ENCODE data around the gene FLNB. TPM values are rescaled to one million over a fixed set of nuclear protein-coding genes. Genes with fewer than 3 reads are reported as not detected.

Gene FLNB
- total RNA-seq, 2 experiments from 2014 or later = 14.6 TPM

GRCh38 chr3:58021962-58022361 is 13.7 kb downstream of the FLNB start:
- no peak for ATAC-seq (ENCODE audit: low read depth)
- no peak for DNase-seq
- Mint-ChIP-seq H3K27ac (no peak overlapping the region), H3K36me3 (no peaks in the 10 kb centered on the region), H3K9me3 (no peaks in the 10 kb centered on the region), H3K27me3 (no peaks in the 10 kb centered on the region), H3K4me1 (peaks cover 12% of the 10 kb centered on the region), H3K4me3 (no peak overlapping the region)
- POLR2A ChIA-PET = no interaction called here

GRCh38 chr3:58022490-58022889 is 14.3 kb downstream of the FLNB start:
- no peaks in the 10 kb centered on the region for H3K36me3 Mint-ChIP-seq
- H3K9me3 Mint-ChIP-seq = no peaks in the 10 kb centered on the region
- no peaks in the 10 kb centered on the region for H3K27me3 Mint-ChIP-seq
- H3K4me1 Mint-ChIP-seq = peaks cover 12% of the 10 kb centered on the region
- ATAC-seq (ENCODE audit: low read depth) = no peak
- POLR2A ChIA-PET = no interaction called here
- DNase-seq = no peak
- H3K27ac Mint-ChIP-seq = no peak overlapping the region
- H3K4me3 Mint-ChIP-seq = no peak overlapping the region

- POLR2A ChIA-PET = interaction anchor here (0.9 kb wide), 1 partner anchor 1027 kb away, joined by 3 read pairs; the partner anchor contains the start of gene CFAP20DC
- H3K27ac Mint-ChIP-seq = no peak overlapping the region
- H3K4me1 Mint-ChIP-seq = peaks cover 9% of the 10 kb centered on the region
These were observed 15.3 kb downstream of the FLNB start for GRCh38 chr3:58023531-58023930.

GRCh38 chr3:58025406-58025805 is 17.2 kb downstream of the FLNB start:
- ATAC-seq (ENCODE audit: low read depth) (no peak), DNase-seq (no peak)
- Mint-ChIP-seq H3K4me1 (peaks cover 7% of the 10 kb centered on the region), H3K36me3 (no peaks in the 10 kb centered on the region), H3K27ac (no peak overlapping the region), H3K9me3 (no peaks in the 10 kb centered on the region), H3K4me3 (no peak overlapping the region), H3K27me3 (no peaks in the 10 kb centered on the region)
- POLR2A ChIA-PET = interaction anchor here (0.6 kb wide), 1 partner anchor 13 kb away, joined by 4 read pairs; no protein-coding TSS in a partner anchor

More at GRCh38 chr3:58023531-58023930, 15.3 kb downstream of the FLNB start:
- Mint-ChIP-seq H3K4me3 (no peak overlapping the region), H3K27me3 (no peaks in the 10 kb centered on the region), H3K36me3 (no peaks in the 10 kb centered on the region), H3K9me3 (no peaks in the 10 kb centered on the region)
- DNase-seq = no peak
- ATAC-seq (ENCODE audit: low read depth) = no peak

GRCh38 chr3:58025837-58026569 is 17.8 kb downstream of the FLNB start:
- Mint-ChIP-seq H3K27ac (no peak overlapping the region), H3K36me3 (no peaks in the 10 kb centered on the region), H3K9me3 (no peaks in the 10 kb centered on the region), H3K27me3 (no peaks in the 10 kb centered on the region), H3K4me1 (peaks cover 7% of the 10 kb centered on the region), H3K4me3 (no peak overlapping the region)
- ATAC-seq (ENCODE audit: low read depth) = no peak
- POLR2A ChIA-PET = no interaction called here
- no peak for DNase-seq

- H3K9me3 Mint-ChIP-seq = no peaks in the 10 kb centered on the region
- H3K4me1 Mint-ChIP-seq = peaks cover 5% of the 10 kb centered on the region
- no peaks in the 10 kb centered on the region for H3K27me3 Mint-ChIP-seq
- DNase-seq (no peak), ATAC-seq (ENCODE audit: low read depth) (no peak)
- H3K4me3 Mint-ChIP-seq = no peak overlapping the region
- no peaks in the 10 kb centered on the region for H3K36me3 Mint-ChIP-seq
- H3K27ac Mint-ChIP-seq = no peak overlapping the region
- POLR2A ChIA-PET = no interaction called here
These were observed 18.4 kb downstream of the FLNB start for GRCh38 chr3:58026598-58026997.

- H3K27me3 Mint-ChIP-seq = no peaks in the 10 kb centered on the region
- no peak for DNase-seq
- H3K4me1 Mint-ChIP-seq = peaks cover 5% of the 10 kb centered on the region
- no peaks in the 10 kb centered on the region for H3K9me3 Mint-ChIP-seq
- no peak overlapping the region for H3K4me3 Mint-ChIP-seq
- no peak for ATAC-seq (ENCODE audit: low read depth)
- H3K36me3 Mint-ChIP-seq = no peaks in the 10 kb centered on the region
- POLR2A ChIA-PET = no interaction called here
- no peak overlapping the region for H3K27ac Mint-ChIP-seq
These were observed 19.6 kb downstream of the FLNB start for GRCh38 chr3:58027704-58028317.

GRCh38 chr3:58028902-58029301 is 20.7 kb downstream of the FLNB start:
- no peaks in the 10 kb centered on the region for H3K36me3 Mint-ChIP-seq
- peaks cover 7% of the 10 kb centered on the region for H3K4me1 Mint-ChIP-seq
- POLR2A ChIA-PET = no interaction called here
- H3K27me3 Mint-ChIP-seq = peaks cover 3% of the 10 kb centered on the region
- ATAC-seq (ENCODE audit: low read depth) (no peak), DNase-seq (no peak)
- H3K27ac Mint-ChIP-seq = no peak overlapping the region
- H3K4me3 Mint-ChIP-seq = no peak overlapping the region
- H3K9me3 Mint-ChIP-seq = no peaks in the 10 kb centered on the region

GRCh38 chr3:58029842-58030584 is 21.8 kb downstream of the FLNB start:
- ATAC-seq (ENCODE audit: low read depth) (no peak), DNase-seq (no peak)
- POLR2A ChIA-PET = no interaction called here
- Mint-ChIP-seq H3K9me3 (no peaks in the 10 kb centered on the region), H3K36me3 (no peaks in the 10 kb centered on the region), H3K4me1 (peaks cover 12% of the 10 kb centered on the region), H3K27ac (no peak overlapping the region), H3K4me3 (no peak overlapping the region), H3K27me3 (peaks cover 3% of the 10 kb centered on the region)

GRCh38 chr3:58032186-58032585 is 24.0 kb downstream of the FLNB start:
- no peaks in the 10 kb centered on the region for H3K36me3 Mint-ChIP-seq
- H3K27me3 Mint-ChIP-seq = peaks cover 7% of the 10 kb centered on the region
- H3K4me1 Mint-ChIP-seq = peaks cover 25% of the 10 kb centered on the region
- ATAC-seq (ENCODE audit: low read depth) = no peak
- no peak overlapping the region for H3K27ac Mint-ChIP-seq
- DNase-seq = no peak
- POLR2A ChIA-PET = interaction anchor here (0.7 kb wide), 1 partner anchor 1189 kb away, joined by 3 read pairs; no protein-coding TSS in a partner anchor
- no peak overlapping the region for H3K4me3 Mint-ChIP-seq
- no peaks in the 10 kb centered on the region for H3K9me3 Mint-ChIP-seq

GRCh38 chr3:58034738-58035523 is 26.7 kb downstream of the FLNB start:
- no peak for DNase-seq
- H3K4me3 Mint-ChIP-seq = peak overlapping the region; percentile 12
- peaks cover 28% of the 10 kb centered on the region for H3K4me1 Mint-ChIP-seq
- peak overlapping the region; percentile 20 for H3K27ac Mint-ChIP-seq
- ATAC-seq (ENCODE audit: low read depth) = peak; percentile 97
- POLR2A ChIA-PET = interaction anchor here (0.7 kb wide), 1 partner anchor 52 kb away, joined by 3 read pairs; no protein-coding TSS in a partner anchor
- H3K36me3 Mint-ChIP-seq = no peaks in the 10 kb centered on the region
- H3K9me3 Mint-ChIP-seq = no peaks in the 10 kb centered on the region
- H3K27me3 Mint-ChIP-seq = peaks cover 7% of the 10 kb centered on the region

GRCh38 chr3:58035524-58036255 is 27.5 kb downstream of the FLNB start:
- H3K27ac Mint-ChIP-seq = peak overlapping the region; percentile 20
- DNase-seq = no peak
- ATAC-seq (ENCODE audit: low read depth) = no peak
- no peaks in the 10 kb centered on the region for H3K36me3 Mint-ChIP-seq
- H3K27me3 Mint-ChIP-seq = peaks cover 7% of the 10 kb centered on the region
- POLR2A ChIA-PET = interaction anchor here (0.7 to 0.9 kb wide), 2 partner anchors 51 to 182 kb away, joined by 3 read pairs; no protein-coding TSS in a partner anchor
- peaks cover 25% of the 10 kb centered on the region for H3K4me1 Mint-ChIP-seq
- no peaks in the 10 kb centered on the region for H3K9me3 Mint-ChIP-seq
- peak overlapping the region; percentile 12 for H3K4me3 Mint-ChIP-seq

All from activated naive CD8-positive, alpha-beta T cell treated with anti-CD3 and anti-CD28 coated beads, Interleukin-2, amount 10 ng/mL, durations not matched to agents 7 days and 5 days (primary cell).